ENCODE results near the gene KCNG3. TPM values are rescaled to one million over a fixed set of nuclear protein-coding genes. Genes with fewer than 3 reads are reported as not detected.

The KCNG3 gene, protein sequence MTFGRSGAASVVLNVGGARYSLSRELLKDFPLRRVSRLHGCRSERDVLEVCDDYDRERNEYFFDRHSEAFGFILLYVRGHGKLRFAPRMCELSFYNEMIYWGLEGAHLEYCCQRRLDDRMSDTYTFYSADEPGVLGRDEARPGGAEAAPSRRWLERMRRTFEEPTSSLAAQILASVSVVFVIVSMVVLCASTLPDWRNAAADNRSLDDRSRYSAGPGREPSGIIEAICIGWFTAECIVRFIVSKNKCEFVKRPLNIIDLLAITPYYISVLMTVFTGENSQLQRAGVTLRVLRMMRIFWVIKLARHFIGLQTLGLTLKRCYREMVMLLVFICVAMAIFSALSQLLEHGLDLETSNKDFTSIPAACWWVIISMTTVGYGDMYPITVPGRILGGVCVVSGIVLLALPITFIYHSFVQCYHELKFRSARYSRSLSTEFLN
- total RNA-seq (1 to 10 TPM in 6 of 7 donors, under 1 TPM in 1; 0.79 to 2.3 (median 1.6) TPM), polyA plus RNA-seq (under 1 TPM; 0.20 to 0.44 TPM)
- long read RNA-seq, donor 1, partial matches to known transcripts = 0 of 1 reads
- long read RNA-seq, donor 1, other reads (novel, unspliced or antisense) = 1 of 1 reads
- long read RNA-seq, donor 2 = 0 reads
- long read RNA-seq, donor 3, partial matches to known transcripts = 0 of 1 reads
- long read RNA-seq, donor 3, other reads (novel, unspliced or antisense) = 1 of 1 reads

DNA sequence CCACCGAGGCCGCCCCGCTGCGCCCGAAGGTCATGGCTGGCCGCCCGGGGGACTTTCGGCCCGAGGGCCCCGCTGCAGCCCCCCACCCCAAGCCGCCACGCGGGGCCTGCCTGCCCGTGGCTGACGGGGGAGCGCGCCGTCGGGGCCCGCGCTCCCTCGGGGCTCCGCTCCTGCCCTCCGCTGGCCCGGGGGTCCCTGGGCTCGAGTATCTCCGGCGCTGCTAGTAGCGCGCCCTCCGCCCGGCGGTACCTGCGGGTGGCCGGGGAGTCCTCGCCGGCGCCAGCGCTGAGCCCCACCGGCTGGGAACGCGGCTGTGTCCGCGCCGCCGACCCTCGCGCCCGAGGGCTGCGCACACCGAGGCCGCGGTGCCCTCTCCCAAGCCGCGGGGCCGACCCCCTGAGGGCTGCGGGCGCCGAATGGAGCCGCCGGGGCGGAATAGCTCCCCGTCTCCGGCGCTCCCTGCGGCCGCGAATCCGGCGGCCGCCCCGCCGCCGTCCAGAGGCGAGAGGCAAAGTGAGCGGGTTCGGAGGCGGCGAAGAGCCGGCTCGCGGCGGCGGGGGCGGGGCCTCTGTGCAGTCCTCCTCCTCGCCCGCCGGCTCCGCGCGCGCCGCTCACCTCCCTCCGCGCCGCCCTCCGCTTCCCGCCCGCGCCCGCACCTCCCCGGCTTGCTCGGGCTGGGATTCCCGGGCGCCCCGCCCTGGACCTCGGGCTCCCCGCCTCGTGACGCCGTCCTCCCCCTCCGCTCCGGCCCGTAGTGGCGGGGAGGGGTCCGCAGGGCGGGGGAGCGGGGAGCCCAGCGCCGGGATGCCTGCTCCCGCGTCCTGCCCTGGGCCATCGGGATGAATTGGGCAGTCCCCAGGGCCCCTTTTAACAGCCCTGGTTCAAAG is at the start of gene KCNG3:
Gene KCNG3 (minus strand): TSS at position 515 of the 887 bp plus-strand sequence. CDS start 481 bp downstream, at position 34.
- intact Hi-C loops (cut with DNase I) = loop anchor here in 3 of 4 donors (1.0 to 10.0 kb wide), 4 partner anchors 169 to 399 kb away; no protein-coding TSS in a partner anchor

DNA sequence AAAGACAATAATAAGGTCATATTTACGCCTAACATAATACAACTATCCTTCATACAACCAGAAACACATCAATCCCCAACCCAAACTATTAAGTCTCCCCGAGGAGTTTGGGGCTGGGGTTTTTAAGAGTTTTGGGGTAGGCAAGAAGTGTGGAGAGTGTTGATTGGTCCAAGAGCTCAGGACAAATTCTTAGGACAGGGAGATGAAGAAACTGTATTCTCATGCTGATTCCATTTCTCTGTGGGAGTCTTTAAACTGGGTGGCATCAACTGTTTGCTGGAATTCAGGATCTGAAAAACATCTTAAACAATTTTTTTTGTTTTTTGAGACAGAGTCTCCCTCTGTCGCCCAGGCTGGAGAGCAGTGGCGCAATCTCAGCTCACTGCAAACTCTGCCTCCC is 49.1 kb upstream of the KCNG3 start:
- H3K9me3 ChIP-seq = no peaks in the 10 kb centered on the region
- H3K36me3 ChIP-seq = no peaks in the 10 kb centered on the region
- 85 to 91% (median 88%) methylated on average over 4 of the region's 4 CpGs for WGBS, 3 donors
- no peak overlapping the region for H3K4me3 ChIP-seq
- DNase-seq = no peak
- no peaks in the 10 kb centered on the region for H3K27me3 ChIP-seq
- H3K4me1 ChIP-seq (ENCODE audit: insufficient read depth) = no peaks in the 10 kb centered on the region
- TF ChIP-seq, protein P1, sequence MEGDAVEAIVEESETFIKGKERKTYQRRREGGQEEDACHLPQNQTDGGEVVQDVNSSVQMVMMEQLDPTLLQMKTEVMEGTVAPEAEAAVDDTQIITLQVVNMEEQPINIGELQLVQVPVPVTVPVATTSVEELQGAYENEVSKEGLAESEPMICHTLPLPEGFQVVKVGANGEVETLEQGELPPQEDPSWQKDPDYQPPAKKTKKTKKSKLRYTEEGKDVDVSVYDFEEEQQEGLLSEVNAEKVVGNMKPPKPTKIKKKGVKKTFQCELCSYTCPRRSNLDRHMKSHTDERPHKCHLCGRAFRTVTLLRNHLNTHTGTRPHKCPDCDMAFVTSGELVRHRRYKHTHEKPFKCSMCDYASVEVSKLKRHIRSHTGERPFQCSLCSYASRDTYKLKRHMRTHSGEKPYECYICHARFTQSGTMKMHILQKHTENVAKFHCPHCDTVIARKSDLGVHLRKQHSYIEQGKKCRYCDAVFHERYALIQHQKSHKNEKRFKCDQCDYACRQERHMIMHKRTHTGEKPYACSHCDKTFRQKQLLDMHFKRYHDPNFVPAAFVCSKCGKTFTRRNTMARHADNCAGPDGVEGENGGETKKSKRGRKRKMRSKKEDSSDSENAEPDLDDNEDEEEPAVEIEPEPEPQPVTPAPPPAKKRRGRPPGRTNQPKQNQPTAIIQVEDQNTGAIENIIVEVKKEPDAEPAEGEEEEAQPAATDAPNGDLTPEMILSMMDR (IDR thresholded peaks at IDR 0.05) = no peak
- TF ChIP-seq EP300 (IDR thresholded peaks at IDR 0.05) = no peak
- no peak for TF ChIP-seq POLR2A (IDR thresholded peaks at IDR 0.05)
- no peak overlapping the region for H3K27ac ChIP-seq
- intact Hi-C loops (cut with DNase I) = no loop called here

More for the DNA sequence above, at the start of gene KCNG3:
- Histone ChIP-seq H3K27ac (peak within 1 kb of the TSS; percentile 77 to 92), H3K9me3 (no peaks in the 10 kb centered on the region), H3K4me3 (peak within 1 kb of the TSS; percentile 40), H3K36me3 (no peaks in the 10 kb centered on the region), H3K4me1 (ENCODE audit: insufficient read depth) (peaks cover 1% of the 10 kb centered on the region), H3K27me3 (no peaks in the 10 kb centered on the region)
- DNase-seq = peak; percentile 79 to 86 (median 84)
- 1 to 3% (median 1%) methylated on average over 63 to 123 of the region's 123 CpGs for WGBS, 3 donors
- no peak for TF ChIP-seq EP300 (IDR thresholded peaks at IDR 0.05)
- TF ChIP-seq, protein P1 (IDR thresholded peaks at IDR 0.05) = peak in 1 of 3 donors; percentile 28
- peak; percentile 45 for TF ChIP-seq POLR2A (IDR thresholded peaks at IDR 0.05)

DNA sequence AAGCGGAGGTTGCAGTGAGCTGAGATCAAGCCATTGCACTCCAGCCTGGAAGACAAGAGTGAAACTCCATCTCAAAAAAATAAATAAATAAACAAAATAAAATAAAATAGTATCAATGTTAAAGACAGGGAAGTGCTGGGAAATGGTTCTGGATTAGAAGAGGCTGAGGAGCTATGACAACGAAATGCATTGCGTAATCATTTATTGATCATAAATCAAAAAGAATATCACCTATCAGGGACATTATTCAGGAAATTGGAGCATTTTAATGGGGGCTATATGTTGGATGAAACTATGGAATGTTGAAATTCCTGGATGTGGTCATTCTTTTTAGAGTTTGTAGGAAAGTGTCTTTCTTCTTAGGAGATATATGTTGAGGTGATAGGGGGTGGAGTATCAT is 43.7 kb upstream of the KCNG3 start:
- WGBS, 3 donors = 96 to 98% (median 97%) methylated on average over 3 of the region's 3 CpGs
- Histone ChIP-seq H3K9me3 (no peaks in the 10 kb centered on the region), H3K27me3 (no peaks in the 10 kb centered on the region), H3K27ac (no peak overlapping the region), H3K36me3 (no peaks in the 10 kb centered on the region), H3K4me1 (ENCODE audit: insufficient read depth) (no peaks in the 10 kb centered on the region), H3K4me3 (no peak overlapping the region)
- DNase-seq = no peak
- TF ChIP-seq, protein P1 (IDR thresholded peaks at IDR 0.05) = no peak
- no peak for TF ChIP-seq POLR2A (IDR thresholded peaks at IDR 0.05)
- no peak for TF ChIP-seq EP300 (IDR thresholded peaks at IDR 0.05)
- intact Hi-C loops (cut with DNase I) = no loop called here

DNA sequence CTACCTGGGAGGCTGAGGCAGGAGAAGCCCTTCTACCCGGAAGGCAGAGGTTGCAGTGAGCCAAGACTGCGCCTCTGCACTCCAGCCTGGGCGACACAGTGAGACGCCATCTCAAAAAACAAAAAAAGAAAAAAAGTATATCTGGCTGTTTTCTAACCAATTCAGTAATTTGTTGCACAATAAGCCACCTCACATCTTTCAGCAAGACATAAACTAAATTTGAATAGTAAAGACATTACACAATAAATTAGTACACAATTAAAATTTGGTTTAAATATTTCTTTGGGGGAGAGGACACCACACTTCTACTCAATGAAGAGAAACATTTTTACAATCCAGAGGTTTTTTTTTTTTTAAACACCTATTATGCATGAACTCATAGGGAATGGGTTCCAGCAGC is 38.6 kb upstream of the KCNG3 start:
- 91 to 95% (median 93%) methylated on average over 4 of the region's 4 CpGs for WGBS, 3 donors
- H3K27me3 ChIP-seq = no peaks in the 10 kb centered on the region
- intact Hi-C loops (cut with DNase I) = no loop called here
- TF ChIP-seq POLR2A (IDR thresholded peaks at IDR 0.05) = no peak
- TF ChIP-seq, protein P1 (IDR thresholded peaks at IDR 0.05) = no peak
- H3K9me3 ChIP-seq = no peaks in the 10 kb centered on the region
- H3K36me3 ChIP-seq = no peaks in the 10 kb centered on the region
- DNase-seq = no peak
- H3K4me1 ChIP-seq (ENCODE audit: insufficient read depth) = no peaks in the 10 kb centered on the region
- no peak overlapping the region for H3K4me3 ChIP-seq
- no peak overlapping the region for H3K27ac ChIP-seq
